H1 (cell line): ENCODE results near the gene QDPR. TPM values are rescaled to one million over a fixed set of nuclear protein-coding genes. Genes with fewer than 3 reads are reported as not detected.

Source experiments
- CHD1 ChIP-seq: IDR thresholded peaks from 2 replicates; pipeline ENCODE4 v1.6.1; 2012; ENCODE audit warnings: low read depth, low read length, improper control_type of control experiment
- CHD7 ChIP-seq: fragments of 300-600 bp; sonication (generic); IDR thresholded peaks from 2 replicates; pipeline ENCODE4 v1.7.1; 2012; ENCODE audit warnings: low read length, moderate library complexity, mild to moderate bottlenecking, inconsistent platforms; ENCODE audit not compliant: insufficient replicate concordance
- EGR1 ChIP-seq: IDR thresholded peaks from 2 replicates; pipeline ENCODE4 v1.6.1; 2011; ENCODE audit warnings: low read depth, low read length, borderline replicate concordance
- JUND ChIP-seq: IDR thresholded peaks from 2 replicates; pipeline ENCODE4 v1.6.1; 2011; ENCODE audit warnings: mild to moderate bottlenecking, improper control_type of control experiment, low read length
- POLR2AphosphoS5 ChIP-seq: IDR thresholded peaks from 2 replicates; pipeline ENCODE4 v1.6.1; 2011; ENCODE audit warnings: low read depth, low read length
- POU5F1 ChIP-seq: IDR thresholded peaks from 2 replicates; pipeline ENCODE4 v1.6.1; 2011; ENCODE audit warnings: low read depth, mild to moderate bottlenecking, low read length, moderate library complexity
- RAD21 ChIP-seq, 2 experiments: IDR thresholded peaks in 1 of 2; conservative IDR thresholded peaks in 1 of 2; 2 replicates each; pipeline ENCODE4 v1.6.1; 2011; ENCODE audit warnings: low read depth in 2 of 2, low read length in 2 of 2, improper control_type of control experiment in 1 of 2, inconsistent platforms in 1 of 2, mild to moderate bottlenecking in 1 of 2, moderate library complexity in 1 of 2
- RFX5 ChIP-seq: IDR thresholded peaks from 2 replicates; pipeline ENCODE4 v1.6.1; 2011; ENCODE audit warnings: low read depth, low read length, improper control_type of control experiment, borderline replicate concordance
- SP1 ChIP-seq: IDR thresholded peaks from 2 replicates; pipeline ENCODE4 v1.6.1; 2011; ENCODE audit warnings: low read depth, low read length
- polyA plus RNA-seq, 7 experiments: library from polyadenylated mRNA; depleted of rRNA in 3 of 7; stranded (reverse) in 5 of 7; unstranded in 2 of 7; fragments of >200 nt in 5 of 7; fragments of 200-250 nt in 2 of 7; gene quantifications; 1 replicate in 5 of 7; 2 replicates in 1 of 7; 4 replicates in 1 of 7; pipeline versions ENCODE4 v1.2.1 to v1.2.3, GENCODE V29; 2011 to 2013; ENCODE audit warnings: missing spikeins in 2 of 7, mixed read lengths in 2 of 7
- total RNA-seq: library from RNA; stranded (reverse); fragmentation: NEBNext Ultra II Directional; extraction: Animal tissue kit (Norgen Biotek cat#: 25700); gene quantifications from 2 replicates; pipeline ENCODE4 v1.2.1, GENCODE V29; 2021

The QDPR gene
- total and polyA plus RNA-seq, 2 of the 8 experiments (the other 6 are each of a cell fraction or from before 2014, with no cell fraction given), result 33.6 to 35.9 TPM

GRCh38 chr4:17512973-17513665, 1.2 kb upstream of the QDPR start (continued):
- TF ChIP-seq CHD7 (no peak), JUND (no peak), POLR2AphosphoS5 (no peak), RAD21 (IDR thresholded peaks at IDR 0.05 in 1 of 2, conservative IDR thresholded peaks at IDR 0.05 in 1 of 2; ENCODE audit: low read depth in 2 of 2, low read length in 2 of 2) (no peak), RFX5 (no peak), CHD1 (no peak), SP1 (no peak), EGR1 (no peak), POU5F1 (no peak)
